ENCODE data around the gene MED27. TPM values are rescaled to one million over a fixed set of nuclear protein-coding genes. Genes with fewer than 3 reads are reported as not detected.

MED27 gene
- total RNA-seq, 1 donor from 2014 or later = 25.1 TPM

DNA sequence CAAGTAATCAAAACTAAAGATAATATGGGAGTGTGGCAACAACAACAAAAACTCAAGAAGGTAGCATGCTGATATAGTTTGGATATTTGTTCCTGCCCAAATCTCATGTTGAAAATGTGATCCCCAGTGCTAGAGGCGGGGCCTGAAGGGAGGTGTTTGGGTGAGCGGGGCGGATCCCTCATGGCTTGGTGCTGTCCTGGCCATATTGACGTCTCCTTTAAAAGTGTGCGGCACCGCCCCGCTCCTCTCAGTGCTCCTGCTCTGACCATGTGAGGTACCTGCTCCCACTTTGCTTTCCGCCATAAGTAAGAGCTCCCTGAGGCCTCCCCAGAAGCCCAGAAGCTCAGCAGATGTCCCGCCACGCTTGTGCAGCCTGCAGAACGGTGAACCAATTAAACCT, 25.6 kb downstream of the MED27 start:
- Mint-ChIP-seq H3K4me1 (ENCODE audit: low read depth) (no peaks in the 10 kb centered on the region), H3K27ac (no peak overlapping the region), H3K27me3 (no peaks in the 10 kb centered on the region), H3K4me3 (ENCODE audit: low read depth) (no peak overlapping the region), H3K9me3 (ENCODE audit: low read depth) (no peaks in the 10 kb centered on the region), H3K36me3 (ENCODE audit: insufficient read depth) (peaks cover 5% of the 10 kb centered on the region)
- DNase-seq (ENCODE audit: low spot score, unreplicated experiment) = no peak
- TF ChIP-seq, protein P1, sequence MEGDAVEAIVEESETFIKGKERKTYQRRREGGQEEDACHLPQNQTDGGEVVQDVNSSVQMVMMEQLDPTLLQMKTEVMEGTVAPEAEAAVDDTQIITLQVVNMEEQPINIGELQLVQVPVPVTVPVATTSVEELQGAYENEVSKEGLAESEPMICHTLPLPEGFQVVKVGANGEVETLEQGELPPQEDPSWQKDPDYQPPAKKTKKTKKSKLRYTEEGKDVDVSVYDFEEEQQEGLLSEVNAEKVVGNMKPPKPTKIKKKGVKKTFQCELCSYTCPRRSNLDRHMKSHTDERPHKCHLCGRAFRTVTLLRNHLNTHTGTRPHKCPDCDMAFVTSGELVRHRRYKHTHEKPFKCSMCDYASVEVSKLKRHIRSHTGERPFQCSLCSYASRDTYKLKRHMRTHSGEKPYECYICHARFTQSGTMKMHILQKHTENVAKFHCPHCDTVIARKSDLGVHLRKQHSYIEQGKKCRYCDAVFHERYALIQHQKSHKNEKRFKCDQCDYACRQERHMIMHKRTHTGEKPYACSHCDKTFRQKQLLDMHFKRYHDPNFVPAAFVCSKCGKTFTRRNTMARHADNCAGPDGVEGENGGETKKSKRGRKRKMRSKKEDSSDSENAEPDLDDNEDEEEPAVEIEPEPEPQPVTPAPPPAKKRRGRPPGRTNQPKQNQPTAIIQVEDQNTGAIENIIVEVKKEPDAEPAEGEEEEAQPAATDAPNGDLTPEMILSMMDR (IDR thresholded peaks at IDR 0.05; ENCODE audit: unreplicated experiment) = no peak

DNA sequence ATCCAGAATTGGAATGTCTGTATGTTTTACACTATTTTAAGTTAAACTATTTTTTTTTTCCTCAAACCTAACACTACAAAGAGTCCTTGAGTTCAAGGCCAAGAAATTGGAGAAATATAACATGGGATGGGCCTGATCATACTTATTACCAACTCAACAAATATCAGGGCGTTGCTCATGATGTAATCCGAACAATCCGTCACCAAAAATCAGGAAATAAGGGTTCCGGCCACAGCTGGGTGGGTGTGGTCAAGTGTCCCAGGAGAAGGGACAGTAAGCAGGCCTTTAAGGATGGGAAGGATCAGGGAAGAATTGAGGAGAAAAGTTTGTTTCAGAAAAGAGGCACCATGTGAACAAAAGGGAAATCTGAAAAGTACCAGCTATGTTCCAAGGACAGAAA, 29.8 kb downstream of the MED27 start:
- Mint-ChIP-seq H3K27me3 (no peaks in the 10 kb centered on the region), H3K27ac (no peak overlapping the region), H3K36me3 (ENCODE audit: insufficient read depth) (no peaks in the 10 kb centered on the region), H3K9me3 (ENCODE audit: low read depth) (no peaks in the 10 kb centered on the region), H3K4me3 (ENCODE audit: low read depth) (no peak overlapping the region), H3K4me1 (ENCODE audit: low read depth) (peaks cover 4% of the 10 kb centered on the region)
- DNase-seq (ENCODE audit: low spot score, unreplicated experiment) = no peak
- TF ChIP-seq, protein P1 (IDR thresholded peaks at IDR 0.05; ENCODE audit: unreplicated experiment) = no peak

DNA sequence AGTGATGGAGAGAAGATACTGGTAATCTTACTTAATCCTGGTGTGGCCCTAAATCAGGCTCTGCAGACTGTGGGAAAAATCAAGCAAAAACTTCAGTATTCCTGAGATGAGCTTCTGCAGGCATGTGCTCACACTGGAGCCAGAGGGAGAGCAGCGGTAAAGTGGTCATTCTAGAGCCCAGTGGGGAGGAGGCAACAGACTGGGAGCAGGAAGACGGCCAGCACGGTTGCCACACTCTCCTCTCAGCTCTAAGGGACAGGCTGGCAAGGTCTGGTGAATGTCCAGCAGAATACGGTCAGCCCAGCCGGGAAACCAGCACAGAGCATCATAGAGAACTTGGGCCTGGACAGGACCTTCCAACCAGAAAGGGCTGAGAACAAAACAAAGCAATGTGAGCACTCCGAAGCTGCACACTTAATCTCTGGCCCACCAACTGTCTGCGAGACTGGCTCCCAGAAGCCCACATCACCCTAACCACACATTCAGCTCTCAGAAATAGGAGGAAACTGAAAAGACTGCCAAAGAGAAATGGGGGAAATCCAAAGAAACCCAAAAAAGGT, 30.3 kb downstream of the MED27 start:
- no peaks in the 10 kb centered on the region for H3K36me3 Mint-ChIP-seq (ENCODE audit: insufficient read depth)
- H3K9me3 Mint-ChIP-seq (ENCODE audit: low read depth) = no peaks in the 10 kb centered on the region
- H3K27me3 Mint-ChIP-seq = no peaks in the 10 kb centered on the region
- H3K4me3 Mint-ChIP-seq (ENCODE audit: low read depth) = no peak overlapping the region
- DNase-seq (ENCODE audit: low spot score, unreplicated experiment) = no peak
- peaks cover 4% of the 10 kb centered on the region for H3K4me1 Mint-ChIP-seq (ENCODE audit: low read depth)
- TF ChIP-seq, protein P1 (IDR thresholded peaks at IDR 0.05; ENCODE audit: unreplicated experiment) = no peak
- no peak overlapping the region for H3K27ac Mint-ChIP-seq

DNA sequence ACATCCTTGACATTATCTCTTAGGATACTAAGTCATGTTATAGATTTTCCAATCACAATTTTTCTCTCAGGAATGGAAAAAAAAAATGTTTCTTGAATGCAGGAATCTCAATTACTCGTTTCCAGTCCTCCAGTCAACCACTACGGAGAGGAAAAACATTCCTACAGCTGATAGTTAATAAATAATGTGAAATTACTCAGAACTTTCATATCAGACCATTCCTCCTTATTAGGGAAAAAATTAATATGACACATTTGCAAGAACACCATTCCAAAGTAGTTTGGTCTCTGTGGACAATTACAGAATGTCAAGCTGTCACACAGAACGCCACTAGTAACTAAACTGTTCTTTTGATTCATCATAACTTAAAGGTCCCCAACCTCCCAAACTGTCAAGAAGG, 31.5 kb downstream of the MED27 start:
- TF ChIP-seq, protein P1 (IDR thresholded peaks at IDR 0.05; ENCODE audit: unreplicated experiment) = no peak
- H3K4me1 Mint-ChIP-seq (ENCODE audit: low read depth) = peaks cover 4% of the 10 kb centered on the region
- DNase-seq (ENCODE audit: low spot score, unreplicated experiment) = no peak
- no peaks in the 10 kb centered on the region for H3K36me3 Mint-ChIP-seq (ENCODE audit: insufficient read depth)
- H3K4me3 Mint-ChIP-seq (ENCODE audit: low read depth) = no peak overlapping the region
- H3K27ac Mint-ChIP-seq = no peak overlapping the region
- no peaks in the 10 kb centered on the region for H3K27me3 Mint-ChIP-seq
- no peaks in the 10 kb centered on the region for H3K9me3 Mint-ChIP-seq (ENCODE audit: low read depth)

DNA sequence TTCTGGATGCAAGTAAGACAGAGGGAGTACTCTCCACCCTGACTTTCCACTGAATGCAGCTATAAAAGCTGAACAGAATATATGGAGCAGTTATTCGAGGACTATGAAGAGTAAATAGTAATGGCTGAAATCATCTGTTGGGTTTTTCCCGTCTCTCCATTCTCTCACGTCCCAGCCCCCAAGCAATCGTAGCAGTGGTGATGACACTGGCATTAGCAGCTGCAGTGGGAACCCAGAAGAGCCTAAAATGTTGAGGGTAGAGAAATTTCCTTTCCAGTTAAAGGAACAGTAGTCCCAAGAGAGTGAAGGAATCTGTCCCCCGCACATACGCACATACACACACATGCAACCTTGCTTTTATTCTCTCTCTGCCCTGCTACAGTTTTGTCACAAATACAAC, 33.2 kb downstream of the MED27 start:
- no peaks in the 10 kb centered on the region for H3K36me3 Mint-ChIP-seq (ENCODE audit: insufficient read depth)
- no peaks in the 10 kb centered on the region for H3K9me3 Mint-ChIP-seq (ENCODE audit: low read depth)
- no peak for DNase-seq (ENCODE audit: low spot score, unreplicated experiment)
- H3K4me3 Mint-ChIP-seq (ENCODE audit: low read depth) = no peak overlapping the region
- H3K27me3 Mint-ChIP-seq = no peaks in the 10 kb centered on the region
- TF ChIP-seq, protein P1 (IDR thresholded peaks at IDR 0.05; ENCODE audit: unreplicated experiment) = no peak
- H3K27ac Mint-ChIP-seq = no peak overlapping the region
- H3K4me1 Mint-ChIP-seq (ENCODE audit: low read depth) = peaks cover 19% of the 10 kb centered on the region

Data from progenitor cell of endocrine pancreas (in vitro differentiated cells).